Uterus (tissue), 4 donors: Measurements from ENCODE around the gene GMCL2. TPM values are rescaled to one million over a fixed set of nuclear protein-coding genes. Genes with fewer than 3 reads are reported as not detected.

ENCODE experiments used
- DNase-seq, 2 donors: peaks; one replicate each; pipeline ENCODE4 v3.0.0-alpha.2; 2019 to 2020
- H3K27ac ChIP-seq, 2 donors: fragments of 200-600 bp; sonication (generic); 1 replicate in 1 of 2; 2 replicates in 1 of 2; pipeline ENCODE4 v1.5.1; 2016 to 2018
- H3K27me3 ChIP-seq, 2 donors: fragments of 200-600 bp; sonication (generic); one replicate each; pipeline ENCODE4 v1.5.1; 2018 to 2019; ENCODE audit warnings: control low read depth in 1 of 2
- H3K36me3 ChIP-seq, 2 donors: fragments of 200-600 bp; sonication (generic); one replicate each; pipeline ENCODE4 v1.5.1; 2019; ENCODE audit warnings: control low read depth in 1 of 2
- H3K4me1 ChIP-seq, 2 donors: fragments of 200-600 bp; sonication (generic); one replicate each; pipeline ENCODE4 v1.5.1; 2018 to 2019; ENCODE audit warnings: control low read depth in 1 of 2
- H3K4me3 ChIP-seq, 2 donors: fragments of 200-600 bp; sonication (generic); 1 replicate in 1 of 2; 2 replicates in 1 of 2; pipeline ENCODE4 v1.5.1; 2018 to 2019; ENCODE audit warnings: mild to moderate bottlenecking in 1 of 2
- H3K9me3 ChIP-seq, 2 donors: fragments of 200-600 bp; sonication (generic); one replicate each; pipeline ENCODE4 v1.5.1; 2019; ENCODE audit warnings: control low read depth in 1 of 2
- CTCF ChIP-seq, 4 experiments: fragments of 200-600 bp in 2 of 4; fragments of 450-650 bp in 2 of 4; sonication (generic) in 2 of 4; IDR thresholded peaks; one replicate each; pipeline ENCODE4 v1.5.1; 2016 to 2019; ENCODE audit warnings: antibody characterized with exemption in 4 of 4, mild to moderate bottlenecking in 2 of 4, moderate library complexity in 1 of 4
- POLR2A ChIP-seq, 2 donors: fragments of 450-650 bp; IDR thresholded peaks; one replicate each; pipeline ENCODE4 v1.6.1; 2016; ENCODE audit warnings: antibody characterized with exemption in 2 of 2, mild to moderate bottlenecking in 1 of 2, moderate library complexity in 1 of 2
- intact Hi-C: fragments of 100-400 bp; cut with DNase I; formaldehyde crosslinking; loops from one replicate; pipeline ENCODE4 v1.15.1; 2023; ENCODE audit warnings: low total_unique reads
- total RNA-seq, 4 donors: library from RNA; depleted of rRNA in 3 of 4; stranded (reverse); fragments of >200 nt in 3 of 4; gene quantifications; one replicate each; pipeline versions ENCODE4 v1.1.0 to v1.2.4, GENCODE V29; 2014 to 2023
- donor health status: DM: yes; HTN: yes; CAD: no.

The GMCL2 gene
- total RNA-seq, 4 donors from 2014 or later, result not detected

DNA sequence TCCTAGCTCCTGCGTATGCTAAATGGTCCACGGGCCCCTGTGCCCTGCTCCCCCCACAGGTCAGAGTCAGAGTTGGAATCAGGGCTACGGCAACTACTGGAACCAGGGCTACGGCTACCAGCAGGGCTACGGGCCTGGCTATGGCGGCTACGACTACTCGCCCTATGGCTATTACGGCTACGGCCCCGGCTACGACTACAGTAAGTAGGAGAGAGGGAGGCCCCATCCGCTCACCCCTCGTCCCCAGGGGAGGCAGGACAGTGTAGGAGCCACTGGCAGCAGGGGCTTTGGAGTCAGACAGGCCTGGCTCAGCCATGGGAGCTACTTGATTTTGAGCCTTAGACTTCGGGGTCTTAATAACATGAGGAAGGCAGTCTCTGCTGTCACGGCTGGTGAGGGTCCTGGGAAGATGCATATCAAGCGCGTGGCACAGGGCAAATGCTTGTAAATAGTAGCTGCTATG, 22.9 kb upstream of the GMCL2 start:
- Histone ChIP-seq H3K36me3 (no peaks in the 10 kb centered on the region), H3K27me3 (no peaks in the 10 kb centered on the region), H3K4me1 (peaks cover 6 to 12% of the 10 kb centered on the region in 2 donors), H3K4me3 (no peak overlapping the region), H3K27ac (no peak overlapping the region), H3K9me3 (no peaks in the 10 kb centered on the region)
- no peak for DNase-seq
- TF ChIP-seq CTCF (IDR thresholded peaks at IDR 0.05) (no peak), POLR2A (IDR thresholded peaks at IDR 0.05) (no peak)
- intact Hi-C loops, result no loop called here

DNA sequence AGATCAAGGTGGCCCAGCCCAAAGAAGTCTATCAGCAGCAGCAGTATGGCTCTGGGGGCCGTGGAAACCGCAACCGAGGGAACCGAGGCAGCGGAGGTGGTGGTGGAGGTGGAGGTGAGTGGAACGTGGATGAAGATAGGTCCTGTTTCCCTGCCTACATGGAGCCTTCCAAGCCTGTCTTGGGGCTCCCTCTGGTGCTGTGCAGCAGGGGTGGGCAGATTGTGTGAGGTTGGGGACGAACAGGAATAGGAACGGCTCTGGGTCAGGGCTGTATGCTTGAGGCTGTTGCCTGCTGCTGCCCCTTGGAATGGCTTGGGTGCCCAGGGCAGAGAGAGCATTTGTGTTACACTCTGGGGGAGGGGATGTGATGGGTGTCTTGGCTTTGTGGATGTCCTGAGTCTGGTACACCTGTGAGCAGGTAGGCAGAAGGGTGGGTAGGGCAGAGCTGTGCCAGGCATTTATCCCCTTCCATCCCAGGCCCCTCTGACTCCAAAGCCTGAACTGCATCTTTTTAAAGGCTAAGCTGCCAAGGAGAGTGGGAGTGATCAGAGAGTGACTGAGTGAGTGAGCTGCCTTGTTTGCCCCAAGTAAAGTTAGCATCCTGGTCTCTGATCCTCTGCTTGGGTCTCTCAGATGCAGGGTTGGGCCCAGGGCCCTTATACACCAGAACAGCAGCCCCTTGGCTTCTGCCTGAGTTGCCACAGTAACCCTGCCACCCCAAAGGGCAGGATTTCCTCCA, 22.3 kb upstream of the GMCL2 start:
- peaks cover 6 to 12% of the 10 kb centered on the region in 2 donors for H3K4me1 ChIP-seq
- intact Hi-C loops, result no loop called here
- no peaks in the 10 kb centered on the region for H3K27me3 ChIP-seq
- no peak overlapping the region for H3K4me3 ChIP-seq
- H3K27ac ChIP-seq, result no peak overlapping the region
- no peaks in the 10 kb centered on the region for H3K36me3 ChIP-seq
- no peaks in the 10 kb centered on the region for H3K9me3 ChIP-seq
- no peak for TF ChIP-seq POLR2A (IDR thresholded peaks at IDR 0.05)
- TF ChIP-seq CTCF (IDR thresholded peaks at IDR 0.05), result no peak
- no peak for DNase-seq

- intact Hi-C loops, result no loop called here
- TF ChIP-seq CTCF (IDR thresholded peaks at IDR 0.05), result no peak
- TF ChIP-seq POLR2A (IDR thresholded peaks at IDR 0.05), result no peak
- Histone ChIP-seq H3K9me3 (no peaks in the 10 kb centered on the region), H3K27me3 (no peaks in the 10 kb centered on the region), H3K36me3 (no peaks in the 10 kb centered on the region), H3K27ac (no peak overlapping the region), H3K4me3 (no peak overlapping the region), H3K4me1 (peaks cover 6 to 12% of the 10 kb centered on the region in 2 donors)
- DNase-seq, result no peak
Measured at GRCh38 chr5:178208540-178209227, 21.5 kb upstream of the GMCL2 start.

- no peak for DNase-seq
- no peak for TF ChIP-seq POLR2A (IDR thresholded peaks at IDR 0.05)
- TF ChIP-seq CTCF (IDR thresholded peaks at IDR 0.05), result no peak
- H3K36me3 ChIP-seq, result no peaks in the 10 kb centered on the region
- intact Hi-C loops, result no loop called here
- no peak overlapping the region for H3K4me3 ChIP-seq
- no peak overlapping the region for H3K27ac ChIP-seq
- peaks cover 6 to 12% of the 10 kb centered on the region in 2 donors for H3K4me1 ChIP-seq
- H3K27me3 ChIP-seq, result no peaks in the 10 kb centered on the region
- H3K9me3 ChIP-seq, result no peaks in the 10 kb centered on the region
Measured at GRCh38 chr5:178207917-178208280, 20.7 kb upstream of the GMCL2 start.
